ENCODE measurements around the gene UBR3.

DNA sequence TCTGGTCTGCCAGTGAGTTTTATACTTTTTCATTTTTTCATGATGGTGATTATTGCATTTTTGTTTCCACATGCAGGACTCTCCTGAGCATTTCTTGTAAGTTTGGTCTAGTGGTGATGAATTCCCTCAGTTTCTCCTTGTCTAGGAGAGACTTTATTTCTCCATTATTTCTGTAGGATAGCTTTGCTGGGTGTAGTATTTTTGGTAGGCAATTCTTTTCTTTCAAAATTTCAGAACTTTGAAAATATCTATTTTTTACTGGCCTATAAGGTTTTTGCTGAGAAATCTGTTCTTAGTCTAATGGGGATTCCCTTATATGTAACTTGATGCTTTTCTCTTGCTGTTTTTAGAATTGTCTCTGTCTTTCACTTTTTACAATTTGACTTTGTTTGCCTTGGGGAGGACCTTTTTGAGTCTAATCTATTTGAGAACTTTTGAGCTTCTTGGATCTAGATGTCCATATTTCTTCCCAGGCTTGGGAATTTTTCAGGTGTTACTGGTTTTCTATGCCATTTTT, 149.1 kb downstream of the UBR3 start:
- TF ChIP-seq CTCF (IDR thresholded peaks at IDR 0.05) (no peak), POLR2A (IDR thresholded peaks at IDR 0.05) (no peak)
